ENCODE measurements around the gene GSTO2. TPM values are rescaled to one million over a fixed set of nuclear protein-coding genes. Genes with fewer than 3 reads are reported as not detected.
A peak's percentile ranks its signal among the peaks of the same experiment; 100 is the strongest.

GSTO2 gene
- total and polyA plus RNA-seq, 2 of the 13 experiments (the other 11 are each of a cell fraction or from before 2014, with no cell fraction given): 2.1 to 7.9 TPM

DNA sequence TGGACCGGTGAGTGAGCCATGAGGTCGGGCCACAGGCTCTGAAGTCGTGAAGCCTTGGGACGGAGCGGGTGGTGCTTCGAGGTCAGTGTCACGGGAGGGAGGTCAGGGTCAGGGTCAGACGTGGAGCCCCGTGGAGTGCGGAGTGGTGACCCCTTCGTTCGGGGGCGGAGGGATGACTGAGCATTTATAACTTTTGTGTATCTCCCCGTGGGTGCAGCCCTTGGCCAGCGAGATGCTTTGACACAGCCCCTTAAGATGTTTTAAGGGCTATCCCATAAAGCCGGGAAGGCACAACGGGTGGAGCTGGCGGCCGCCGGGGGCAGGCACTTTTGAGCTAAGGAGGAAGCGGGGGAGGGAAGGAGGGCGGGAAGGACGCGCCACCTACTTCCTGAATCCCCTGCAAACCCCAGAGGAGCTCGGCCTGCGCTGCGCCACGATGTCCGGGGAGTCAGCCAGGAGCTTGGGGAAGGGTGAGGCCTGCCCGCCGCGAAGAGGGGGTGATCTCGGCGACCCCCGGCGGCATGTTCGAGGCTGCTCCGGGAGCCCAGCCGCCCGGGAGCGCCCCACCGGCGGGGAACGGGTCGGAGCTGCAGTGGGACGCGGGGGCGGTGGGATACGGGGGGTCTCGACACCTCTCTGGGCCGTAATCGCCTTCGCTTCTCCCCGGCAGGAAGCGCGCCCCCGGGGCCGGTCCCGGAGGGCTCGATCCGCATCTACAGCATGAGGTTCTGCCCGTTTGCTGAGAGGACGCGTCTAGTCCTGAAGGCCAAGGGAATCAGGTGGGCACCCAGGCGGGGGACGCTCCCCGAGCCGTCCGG is 14.3 kb upstream of the GSTO2 start, which contains the start of gene GSTO1 (continued):
- TF ChIP-seq ZHX2 (IDR thresholded peaks at IDR 0.05; ENCODE audit: low read depth) (no peak), ZHX2 (CRISPR knock-in tag; IDR thresholded peaks at IDR 0.05; ENCODE audit: borderline replicate concordance) (no peak), ZNF772 (CRISPR knock-in tag; IDR thresholded peaks at IDR 0.05) (0 out of 2 replicates have a peak, but pooled peaks have one; percentile 21), ZNF776 (CRISPR knock-in tag; IDR thresholded peaks at IDR 0.05) (0 out of 2 replicates have a peak, but pooled peaks have one; percentile 14), KLF6 (CRISPR knock-in tag; IDR thresholded peaks at IDR 0.05) (no peak), ZBTB4 (CRISPR knock-in tag; IDR thresholded peaks at IDR 0.05; ENCODE audit: borderline replicate concordance) (peak; percentile 44; the same call in 1 of the 2 replicates), ZNF761 (CRISPR knock-in tag; conservative IDR thresholded peaks at IDR 0.05) (no peak), RCOR2 (CRISPR knock-in tag; IDR thresholded peaks at IDR 0.05) (peak; percentile 6; the same call in 1 of the 2 replicates), ZNF558 (CRISPR knock-in tag; IDR thresholded peaks at IDR 0.05; ENCODE audit: borderline replicate concordance) (no peak; the same call in 1 of the 2 replicates), SIN3A (IDR thresholded peaks at IDR 0.05; ENCODE audit: borderline replicate concordance, low read depth, low read length) (no peak)
- TF ChIP-seq, protein P1, sequence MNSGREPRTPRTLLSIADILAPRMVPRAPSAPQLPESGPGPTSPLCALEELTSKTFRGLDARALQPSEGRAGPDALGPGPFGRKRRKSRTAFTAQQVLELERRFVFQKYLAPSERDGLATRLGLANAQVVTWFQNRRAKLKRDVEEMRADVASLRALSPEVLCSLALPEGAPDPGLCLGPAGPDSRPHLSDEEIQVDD (CRISPR knock-in tag; IDR thresholded peaks at IDR 0.05; ENCODE audit: borderline replicate concordance): no peak
- TF ChIP-seq, protein P2, sequence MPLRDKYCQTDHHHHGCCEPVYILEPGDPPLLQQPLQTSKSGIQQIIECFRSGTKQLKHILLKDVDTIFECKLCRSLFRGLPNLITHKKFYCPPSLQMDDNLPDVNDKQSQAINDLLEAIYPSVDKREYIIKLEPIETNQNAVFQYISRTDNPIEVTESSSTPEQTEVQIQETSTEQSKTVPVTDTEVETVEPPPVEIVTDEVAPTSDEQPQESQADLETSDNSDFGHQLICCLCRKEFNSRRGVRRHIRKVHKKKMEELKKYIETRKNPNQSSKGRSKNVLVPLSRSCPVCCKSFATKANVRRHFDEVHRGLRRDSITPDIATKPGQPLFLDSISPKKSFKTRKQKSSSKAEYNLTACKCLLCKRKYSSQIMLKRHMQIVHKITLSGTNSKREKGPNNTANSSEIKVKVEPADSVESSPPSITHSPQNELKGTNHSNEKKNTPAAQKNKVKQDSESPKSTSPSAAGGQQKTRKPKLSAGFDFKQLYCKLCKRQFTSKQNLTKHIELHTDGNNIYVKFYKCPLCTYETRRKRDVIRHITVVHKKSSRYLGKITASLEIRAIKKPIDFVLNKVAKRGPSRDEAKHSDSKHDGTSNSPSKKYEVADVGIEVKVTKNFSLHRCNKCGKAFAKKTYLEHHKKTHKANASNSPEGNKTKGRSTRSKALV (CRISPR knock-in tag; IDR thresholded peaks at IDR 0.05): no peak

Measured in HepG2 (cell line).